Smooth muscle cell of bladder (primary cell): ENCODE results near the gene PKD2L2. TPM values are rescaled to one million over a fixed set of nuclear protein-coding genes. Genes with fewer than 3 reads are reported as not detected.

Experiments used
- total RNA-seq: library from RNA; depleted of rRNA; stranded (reverse); fragments of >200 nt; gene quantifications from 2 replicates; pipeline ENCODE4 v1.2.3, GENCODE V29; 2014

The PKD2L2 gene
- 0.18 TPM in 1 of 2 replicates, not detected in the other for total RNA-seq

GRCh38 chr5:137888863-137889759 is at the start of gene PKD2L2:
Gene PKD2L2, plus strand, starts transcription at chr5:137889457. Its CDS starts 35 bp downstream, at chr5:137889492.

GRCh38 chr5:137867664-137868063 is 21.6 kb upstream of the PKD2L2 start, which contains the start of gene MYOT:
Gene MYOT, plus strand, starts transcription at chr5:137867860. Its CDS starts 2,792 bp downstream, at chr5:137870652.

Other genes starting within 250 kb of the PKD2L2 start
- 1.4 and 3.1 TPM in 2 replicates for gene KLHL3, start 153.4 kb upstream of the PKD2L2 start, total RNA-seq
- gene HNRNPA0, start 135.1 kb upstream of the PKD2L2 start, total RNA-seq = 10.2 and 13.8 TPM in 2 replicates
- not detected in 2 replicates for gene MYOT, start 21.6 kb upstream of the PKD2L2 start, total RNA-seq
- 9.1 and 13.1 TPM in 2 replicates for gene FAM13B, start 143.6 kb downstream of the PKD2L2 start, total RNA-seq
- gene WNT8A, start 194.6 kb downstream of the PKD2L2 start, total RNA-seq = not detected in 2 replicates
- 1.6 and 2.1 TPM in 2 replicates for gene NME5, start 250.0 kb downstream of the PKD2L2 start, total RNA-seq